EH (cell line): ENCODE measurements around the gene CATSPERZ.

ENCODE experiments used
- DNase-seq: peaks from one replicate; pipeline ENCODE4 v3.0.0-alpha.2; 2015; ENCODE audit warnings: low read depth

Gene CATSPERZ

GRCh38 chr11:64299847-64300648 lies at the start of gene CATSPERZ:
Gene CATSPERZ, plus strand, starts transcription at chr11:64300358. Its CDS starts 53 bp downstream, at chr11:64300411.
- no peak for DNase-seq

- no peak for DNase-seq
Observed at GRCh38 chr11:64250415-64251015, 49.6 kb upstream of the CATSPERZ start.

DNA sequence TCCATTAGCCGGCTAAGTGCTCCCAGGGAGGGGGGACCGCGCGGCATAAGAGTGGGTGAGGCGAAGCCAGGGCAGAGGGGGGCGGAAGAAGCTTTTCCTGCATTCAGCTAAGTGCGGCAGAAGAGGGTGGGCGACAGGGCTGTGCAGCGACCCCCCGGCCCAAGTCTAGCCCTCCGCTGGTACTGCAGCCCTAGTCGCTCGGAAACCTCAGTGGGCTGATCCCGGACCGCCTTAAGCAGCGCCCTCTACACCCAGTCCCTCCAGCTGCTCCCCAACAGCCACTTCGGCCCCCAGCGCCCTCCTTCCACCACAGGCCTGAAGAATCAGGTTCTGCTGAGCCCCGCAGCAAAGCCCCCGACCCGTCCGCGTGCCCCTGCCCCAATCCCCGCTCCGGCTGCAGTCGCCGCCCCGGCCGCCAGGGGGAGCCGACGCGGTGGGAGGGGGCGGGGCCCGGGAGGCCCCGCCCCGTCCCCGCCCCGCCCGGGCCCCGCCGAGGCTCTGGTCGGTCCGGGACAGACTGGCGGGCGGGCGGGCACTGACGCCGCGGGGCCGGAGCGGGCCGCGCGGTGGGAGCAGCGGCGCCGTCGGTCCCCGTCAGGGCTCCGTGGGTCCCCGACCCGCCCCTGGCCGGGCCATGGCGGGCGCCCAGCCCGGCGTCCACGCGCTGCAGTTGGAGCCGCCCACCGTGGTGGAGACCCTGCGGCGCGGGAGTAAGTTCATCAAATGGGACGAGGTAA lies 49.0 kb upstream of the CATSPERZ start, which contains the start of gene PLCB3:
Gene PLCB3, plus strand, starts transcription at position 515 of the 737 bp plus-strand sequence. Its CDS starts 120 bp downstream, at position 635.
- DNase-seq: peak; percentile 59

GRCh38 chr11:64251753-64252002 lies 48.5 kb upstream of the CATSPERZ start:
- DNase-seq: no peak

DNA sequence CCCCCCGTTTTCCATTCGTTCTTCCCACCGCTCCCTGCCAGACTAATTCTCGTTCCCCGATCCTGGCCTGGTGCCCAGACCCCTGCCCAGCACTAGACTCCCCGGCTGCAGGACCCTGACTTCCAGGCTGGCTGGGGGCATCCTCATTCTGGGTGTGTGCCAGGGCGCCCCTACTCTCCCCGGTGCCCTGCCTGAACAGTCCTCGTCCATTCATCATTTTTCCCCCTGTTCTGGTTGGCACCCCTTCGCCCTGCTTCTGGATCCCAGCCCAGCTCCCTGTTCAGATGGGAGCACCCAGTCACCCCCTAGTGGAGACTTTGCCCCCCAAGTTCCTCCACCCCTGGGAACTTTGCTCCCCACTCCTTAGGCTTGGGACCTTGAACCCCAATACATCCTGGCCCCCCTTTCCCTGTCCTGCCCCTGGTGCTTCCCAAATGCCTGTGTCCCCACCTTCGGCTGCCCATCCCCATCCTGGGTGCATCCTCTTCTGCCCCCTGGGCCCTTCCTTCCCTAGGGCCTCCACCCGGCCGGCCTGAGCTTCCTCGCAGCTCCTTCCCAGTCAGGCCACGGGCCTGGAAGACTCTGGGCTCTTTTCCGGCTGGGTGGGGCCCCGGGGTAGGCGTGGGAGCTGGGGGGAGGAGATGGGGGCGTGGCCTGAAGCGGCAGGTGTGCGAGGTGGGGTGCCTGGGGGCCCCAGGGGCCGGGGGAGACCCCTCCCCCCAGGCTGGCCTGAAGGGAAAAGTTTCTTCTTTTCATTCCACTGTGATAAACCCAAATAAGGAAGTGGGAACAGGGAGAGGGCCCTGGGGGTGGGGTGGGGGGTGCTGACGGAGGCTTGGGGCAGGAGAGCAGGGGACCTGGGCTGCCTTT lies 47.9 kb upstream of the CATSPERZ start:
- peak; percentile 65 for DNase-seq

- no peak for DNase-seq
Observed at GRCh38 chr11:64253043-64253442, 47.1 kb upstream of the CATSPERZ start.

DNA sequence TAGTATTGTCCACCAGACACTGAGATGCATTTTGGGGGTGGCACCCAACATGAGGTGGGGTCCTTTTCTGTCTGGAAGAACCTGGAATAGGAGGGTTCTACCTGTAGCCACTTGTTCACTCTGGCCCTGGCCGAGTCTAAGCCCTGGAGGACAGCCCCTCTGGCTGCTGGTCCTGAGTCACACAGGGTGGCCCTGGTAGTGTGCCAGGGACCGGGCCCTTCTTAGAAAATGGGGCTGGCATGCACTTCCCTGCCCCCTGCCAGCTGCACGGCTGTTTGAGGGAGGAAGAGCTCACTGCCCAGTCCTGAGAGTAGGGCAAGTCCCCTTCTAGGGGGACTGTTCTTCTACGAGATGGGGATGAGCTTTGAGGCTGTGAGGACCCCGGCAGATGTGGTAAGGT lies 46.7 kb upstream of the CATSPERZ start:
- DNase-seq: peak; percentile 52

- no peak for DNase-seq
Observed at GRCh38 chr11:64254326-64254725, 45.8 kb upstream of the CATSPERZ start.

DNA sequence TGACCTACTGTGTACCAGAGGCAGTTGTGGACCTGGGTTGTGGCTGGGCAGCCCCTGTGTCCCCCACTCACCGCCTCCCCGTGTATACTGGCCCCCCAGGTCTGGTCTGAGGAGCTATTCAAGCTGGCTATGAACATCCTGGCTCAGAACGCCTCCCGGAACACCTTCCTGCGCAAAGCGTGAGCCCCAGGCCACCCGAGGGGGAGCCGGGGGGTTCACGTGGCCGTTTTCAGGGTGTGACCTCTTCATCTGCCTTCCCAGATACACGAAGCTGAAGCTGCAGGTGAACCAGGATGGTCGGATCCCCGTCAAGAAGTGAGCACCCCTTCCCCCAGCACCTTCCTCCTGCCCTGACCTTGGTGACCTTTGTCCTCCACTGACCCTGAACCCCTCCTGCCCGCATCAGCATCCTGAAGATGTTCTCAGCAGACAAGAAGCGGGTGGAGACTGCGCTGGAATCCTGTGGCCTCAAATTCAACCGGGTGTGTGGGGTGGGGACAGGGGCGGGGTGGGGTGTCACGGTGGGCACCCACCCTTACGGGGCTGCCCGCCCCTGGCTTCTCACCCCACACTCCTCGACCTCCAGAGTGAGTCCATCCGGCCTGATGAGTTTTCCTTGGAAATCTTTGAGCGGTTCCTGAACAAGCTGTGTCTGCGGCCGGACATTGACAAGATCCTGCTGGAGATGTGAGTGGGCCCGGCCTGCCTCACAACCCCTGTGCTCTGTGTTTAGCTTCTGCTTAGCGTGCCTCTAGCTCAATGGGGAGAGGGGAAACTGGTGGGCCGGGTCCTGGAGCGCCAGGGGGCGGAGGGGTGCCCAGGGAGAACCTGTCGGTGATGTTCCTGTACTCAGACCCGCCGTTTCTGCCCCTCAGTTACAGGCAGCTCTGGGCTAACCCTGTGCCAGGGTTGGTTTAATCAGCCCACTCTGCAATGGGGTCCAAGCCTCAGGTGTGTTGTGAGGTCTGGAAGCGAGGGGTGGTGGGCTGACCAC lies 44.7 kb upstream of the CATSPERZ start:
- DNase-seq: no peak

GRCh38 chr11:64256300-64256699 lies 43.9 kb upstream of the CATSPERZ start:
- no peak for DNase-seq

DNA sequence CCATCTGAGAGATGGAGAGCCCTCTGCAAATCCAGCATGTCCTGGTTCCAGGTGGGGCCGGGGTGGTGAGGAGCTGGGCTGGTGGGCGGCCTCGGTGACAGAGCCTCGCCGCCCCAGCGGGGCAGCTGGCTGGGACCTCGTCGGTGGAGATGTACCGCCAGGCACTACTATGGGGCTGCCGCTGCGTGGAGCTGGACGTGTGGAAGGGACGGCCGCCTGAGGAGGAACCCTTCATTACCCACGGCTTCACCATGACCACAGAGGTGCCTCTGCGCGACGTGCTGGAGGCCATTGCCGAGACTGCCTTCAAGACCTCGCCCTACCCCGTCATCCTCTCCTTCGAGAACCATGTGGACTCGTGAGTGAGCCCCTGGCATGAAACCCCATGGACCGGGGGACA lies 41.8 kb upstream of the CATSPERZ start:
- no peak for DNase-seq

- no peak for DNase-seq
Observed at GRCh38 chr11:64258946-64259532, 41.1 kb upstream of the CATSPERZ start.

GRCh38 chr11:64259533-64260067 lies 40.6 kb upstream of the CATSPERZ start:
- DNase-seq: no peak

GRCh38 chr11:64260147-64260708 lies 39.9 kb upstream of the CATSPERZ start:
- no peak for DNase-seq

- no peak for DNase-seq
Observed at GRCh38 chr11:64261556-64262080, 38.5 kb upstream of the CATSPERZ start.

DNA sequence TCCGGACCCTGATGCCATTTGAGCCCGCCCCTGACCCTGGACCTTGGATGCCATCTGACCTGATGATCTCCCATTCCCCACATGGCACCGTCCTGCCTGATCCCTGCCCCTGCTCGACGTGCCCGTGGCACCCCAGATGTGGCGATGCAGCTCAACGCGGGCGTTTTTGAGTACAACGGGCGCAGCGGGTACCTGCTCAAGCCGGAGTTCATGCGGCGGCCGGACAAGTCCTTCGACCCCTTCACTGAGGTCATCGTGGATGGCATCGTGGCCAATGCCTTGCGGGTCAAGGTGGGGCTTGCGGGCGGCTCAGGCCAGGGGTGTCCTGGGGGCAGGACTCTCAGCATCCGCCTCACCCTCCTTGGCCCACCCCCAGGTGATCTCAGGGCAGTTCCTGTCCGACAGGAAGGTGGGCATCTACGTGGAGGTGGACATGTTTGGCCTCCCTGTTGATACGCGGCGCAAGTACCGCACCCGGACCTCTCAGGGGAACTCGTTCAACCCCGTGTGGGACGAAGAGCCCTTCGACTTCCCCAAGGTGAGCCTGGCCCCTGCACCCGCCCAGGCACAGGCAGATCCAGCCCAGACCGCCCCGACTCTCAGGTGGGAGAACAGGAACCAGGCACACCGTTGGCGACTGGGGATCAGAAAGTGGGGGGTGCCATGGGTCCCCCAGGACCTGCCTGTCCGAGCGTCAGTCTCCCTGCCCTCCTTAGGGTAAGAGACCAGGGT lies 37.7 kb upstream of the CATSPERZ start:
- DNase-seq: no peak

GRCh38 chr11:64263021-64263946 lies 36.9 kb upstream of the CATSPERZ start:
- peak; percentile 72 for DNase-seq

- no peak for DNase-seq
Observed at GRCh38 chr11:64263947-64264317, 36.2 kb upstream of the CATSPERZ start.
